NCI-H2227 treated with DMSO at 0.1 percent for 48 hours (cell line): ENCODE results near the gene LRRN2.
A peak's percentile ranks its signal among the peaks of the same experiment; 100 is the strongest.

ENCODE experiments used
- DNase-seq: peaks from one replicate; lab custom pipeline; 2025; lab: John Stamatoyannopoulos, UW

LRRN2 gene

DNA sequence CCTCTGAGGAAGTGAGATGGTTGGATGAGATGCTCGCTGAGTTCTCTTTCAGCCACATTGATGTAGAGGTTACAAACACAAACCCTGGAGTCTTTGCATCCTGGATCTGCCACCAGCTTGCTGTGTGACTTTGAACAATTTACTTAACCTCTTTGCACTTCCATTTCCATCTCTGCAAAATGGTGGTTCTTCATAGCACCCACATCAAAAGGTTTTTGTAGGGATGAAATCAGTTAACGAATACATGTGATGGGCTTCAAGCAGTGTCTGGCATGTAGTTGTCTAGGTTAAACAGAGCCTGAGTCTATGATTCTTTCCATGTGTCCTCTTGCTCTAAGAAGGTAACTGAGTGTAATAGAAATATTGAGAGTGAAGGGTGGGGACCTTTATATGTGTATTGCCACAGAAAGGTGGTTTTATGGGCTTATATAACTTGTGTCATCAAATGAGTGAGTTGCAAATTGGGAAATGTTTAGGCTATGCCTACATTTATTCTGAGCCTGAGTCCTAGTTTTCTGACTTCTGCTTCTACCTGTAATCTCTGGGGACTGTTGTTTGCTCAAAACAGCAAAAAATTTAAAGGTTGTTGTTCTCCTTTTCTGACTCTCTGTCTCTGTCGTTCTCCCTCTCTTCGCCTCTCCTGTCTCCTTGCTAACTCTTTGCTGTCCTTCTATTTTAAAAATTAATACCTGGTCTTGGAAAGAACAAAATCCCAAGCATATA is 27.3 kb upstream of the LRRN2 start:
- DNase-seq, result no peak

- peak; percentile 66 for DNase-seq
Observed at GRCh38 chr1:204711947-204712701, 26.6 kb upstream of the LRRN2 start.

GRCh38 chr1:204711103-204711946 is 25.8 kb upstream of the LRRN2 start:
- DNase-seq, result no peak

DNA sequence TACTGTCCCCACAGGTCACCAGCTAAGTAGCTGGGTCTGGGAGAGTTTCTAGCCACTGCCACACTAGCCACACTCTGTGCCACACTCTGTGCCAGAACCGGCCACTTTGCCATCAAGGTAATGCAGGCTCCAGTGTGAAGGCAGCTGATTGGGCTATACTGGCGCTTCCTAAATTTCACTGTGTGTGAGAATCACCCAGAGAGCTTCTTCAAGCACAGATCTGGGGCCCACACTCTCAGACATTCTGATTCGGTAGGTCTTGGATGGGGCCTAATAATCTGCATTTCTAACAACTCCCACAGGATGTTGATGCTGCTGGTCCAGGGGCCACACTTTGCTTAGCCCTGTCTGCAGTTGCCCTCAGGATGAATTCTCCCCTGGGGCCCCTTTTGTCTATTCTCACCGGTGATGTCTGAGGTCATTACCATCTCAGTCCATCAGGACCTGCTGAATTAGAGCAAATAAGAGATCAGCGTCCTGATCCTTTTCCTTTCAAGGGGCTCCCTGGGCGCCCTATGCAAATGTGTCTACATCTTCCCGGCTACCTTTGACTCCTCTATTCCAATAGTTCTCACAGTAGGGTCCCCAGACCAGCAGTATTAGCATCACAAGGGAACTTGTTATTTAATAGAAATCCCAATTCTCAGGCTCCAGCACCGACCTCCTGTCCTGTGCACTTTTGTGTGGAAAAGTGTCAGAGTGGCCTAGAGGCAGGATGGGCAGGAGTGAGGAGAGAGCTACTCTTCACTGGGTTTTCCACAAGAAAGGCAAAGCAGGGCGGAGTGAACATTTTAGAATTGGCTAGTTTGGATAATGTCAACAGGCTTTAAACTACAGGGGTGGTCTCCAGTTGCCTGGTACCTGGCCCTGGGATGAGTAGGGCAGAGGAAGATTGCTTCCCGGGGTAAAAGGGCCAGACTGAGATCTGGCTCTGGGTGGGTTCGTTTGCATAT is 24.7 kb upstream of the LRRN2 start:
- DNase-seq, result no peak

GRCh38 chr1:204709021-204709420 is 23.5 kb upstream of the LRRN2 start:
- DNase-seq, result no peak

GRCh38 chr1:204706838-204707509 is 21.4 kb upstream of the LRRN2 start:
- peak; percentile 66 for DNase-seq

DNA sequence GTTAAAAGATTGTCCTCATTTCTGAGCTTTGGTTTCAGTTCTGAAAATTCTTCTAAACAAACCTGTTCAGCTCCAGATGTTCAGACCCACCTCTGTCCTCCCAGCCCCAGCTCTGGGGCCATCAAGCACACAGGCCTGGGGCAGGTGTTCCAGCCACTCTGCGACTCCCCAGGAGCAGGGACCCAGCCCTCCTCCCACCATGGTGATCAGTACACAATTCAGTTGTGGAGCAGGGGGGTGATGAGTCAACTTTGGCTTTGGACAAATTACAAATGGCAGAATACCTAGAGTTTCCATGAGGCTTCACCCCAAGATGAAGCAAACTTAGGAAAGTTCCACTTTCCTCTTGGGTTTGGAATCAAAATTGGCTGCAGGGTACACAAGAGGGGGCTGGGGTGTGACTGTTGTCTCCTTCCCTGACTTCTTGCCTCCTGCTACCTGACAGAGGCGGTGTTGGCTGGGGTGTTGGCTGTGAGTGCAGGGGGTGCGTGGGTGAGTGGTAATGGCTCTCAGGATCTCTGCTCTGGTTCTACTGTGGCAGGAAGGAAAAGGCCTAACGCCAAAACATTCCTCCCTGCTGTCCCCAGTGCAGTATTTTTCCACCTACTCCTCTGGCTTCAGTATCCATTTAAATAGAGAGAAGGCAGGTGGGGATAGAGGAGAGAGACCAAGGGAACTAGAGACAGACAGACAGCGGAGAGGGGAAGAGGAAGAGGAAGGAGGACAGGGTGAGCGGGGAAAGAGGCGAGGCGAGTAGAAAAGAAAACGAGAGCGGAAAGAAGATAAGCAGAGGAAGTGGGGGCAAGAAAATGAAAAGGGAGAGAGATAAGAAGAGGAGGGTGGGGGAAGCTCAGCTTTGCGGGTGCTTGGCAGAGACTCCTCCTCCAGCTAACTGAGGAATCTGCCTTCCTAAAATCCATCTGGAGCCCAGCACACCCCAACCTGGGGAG is 20.6 kb upstream of the LRRN2 start:
- no peak for DNase-seq

- no peak for DNase-seq
Observed at GRCh38 chr1:204705493-204705811, 19.9 kb upstream of the LRRN2 start.

DNA sequence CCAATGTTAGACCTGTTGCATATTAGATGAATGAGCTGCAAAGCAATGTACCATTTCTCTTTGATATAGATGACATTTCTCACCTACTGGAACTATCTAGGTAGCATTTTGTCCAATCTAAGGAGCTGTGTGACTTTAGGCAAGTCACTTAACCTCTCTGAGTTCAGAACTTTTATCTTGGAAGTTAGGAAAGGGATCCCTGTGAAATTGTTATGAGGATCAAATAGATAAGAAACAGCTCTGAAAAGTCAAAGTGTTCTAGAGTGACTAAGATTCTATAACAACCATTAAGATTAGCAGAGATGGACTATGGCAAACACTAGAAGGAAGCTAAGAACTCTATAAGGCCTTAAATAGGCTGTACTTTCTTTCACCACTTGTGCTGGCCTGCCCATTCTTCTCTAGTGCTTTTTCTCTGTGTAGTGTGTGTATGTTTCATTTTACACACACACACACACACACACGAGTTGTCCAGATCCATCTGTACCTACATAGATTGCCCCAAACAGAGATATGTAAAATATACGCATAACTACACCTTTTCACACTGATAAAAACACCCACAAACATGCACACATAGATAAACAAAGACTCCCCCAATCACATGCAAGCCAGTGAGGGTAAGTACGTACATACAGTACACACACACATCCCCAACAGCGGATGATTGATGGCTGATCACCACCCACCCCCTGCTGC is 19.4 kb upstream of the LRRN2 start:
- no peak for DNase-seq

DNA sequence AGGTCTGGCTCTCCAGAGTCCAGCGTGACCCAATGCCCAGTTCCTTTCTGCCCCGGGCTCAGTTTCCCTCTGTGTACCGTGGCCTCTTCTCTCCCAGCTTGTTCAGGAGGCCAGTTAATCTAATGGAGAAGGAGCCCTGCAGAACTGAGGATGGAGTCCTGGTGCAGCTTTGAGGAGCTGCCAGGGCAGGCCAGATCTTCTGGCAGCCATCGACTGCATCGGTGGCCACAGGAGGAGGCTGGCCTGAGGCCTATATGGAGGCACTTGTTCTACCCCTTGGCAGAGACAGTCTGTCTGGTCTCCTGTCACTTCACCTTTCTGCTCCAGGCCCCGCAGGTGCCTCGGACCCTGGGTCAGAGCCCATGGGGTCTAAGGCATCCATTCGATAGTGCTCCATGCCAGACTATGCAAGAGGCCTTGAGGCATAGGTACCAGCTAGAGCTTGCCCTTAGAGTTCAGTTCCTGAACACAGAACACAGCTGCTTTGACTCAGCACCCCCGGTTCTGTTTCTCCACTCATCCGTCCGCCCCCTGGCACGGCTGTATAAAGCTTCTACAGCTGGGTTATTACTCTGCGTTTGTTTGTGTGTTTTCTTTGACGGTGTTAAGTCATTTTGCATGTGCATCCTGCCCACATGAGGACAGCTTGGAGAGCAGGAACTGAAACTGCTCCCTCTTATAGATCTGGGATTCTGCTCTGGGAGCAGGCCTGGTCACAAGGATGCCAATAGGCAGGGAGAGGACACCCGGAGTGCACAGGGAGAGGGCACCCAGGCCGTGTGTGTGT is 18.5 kb upstream of the LRRN2 start:
- no peak for DNase-seq

GRCh38 chr1:204703268-204703664 is 17.7 kb upstream of the LRRN2 start:
- no peak for DNase-seq

GRCh38 chr1:204702552-204703267 is 17.2 kb upstream of the LRRN2 start:
- DNase-seq, result no peak

GRCh38 chr1:204701229-204701628 is 15.7 kb upstream of the LRRN2 start:
- no peak for DNase-seq

GRCh38 chr1:204697893-204698292 is 12.4 kb upstream of the LRRN2 start:
- no peak for DNase-seq

GRCh38 chr1:204696606-204697005 is 11.1 kb upstream of the LRRN2 start:
- no peak for DNase-seq

DNA sequence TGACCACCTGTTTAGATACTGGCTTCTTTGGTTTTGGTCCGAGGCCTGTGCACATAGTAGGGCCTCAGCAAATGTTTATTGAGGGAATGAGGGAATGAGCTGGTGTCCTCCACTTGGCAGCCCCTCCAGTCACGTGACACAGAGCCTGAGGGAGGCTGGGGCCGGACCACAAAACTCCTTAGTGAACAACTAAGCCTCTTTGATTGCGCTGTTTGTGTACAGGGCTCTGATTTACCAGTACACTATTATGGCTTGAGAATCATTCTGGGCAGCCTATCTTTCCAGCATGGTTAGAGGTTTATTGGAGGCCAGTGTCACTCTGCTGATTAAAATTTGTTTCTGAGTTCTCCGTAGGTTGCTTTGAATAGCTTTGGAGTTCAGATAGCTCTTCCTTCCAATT is 10.2 kb upstream of the LRRN2 start:
- DNase-seq, result no peak

DNA sequence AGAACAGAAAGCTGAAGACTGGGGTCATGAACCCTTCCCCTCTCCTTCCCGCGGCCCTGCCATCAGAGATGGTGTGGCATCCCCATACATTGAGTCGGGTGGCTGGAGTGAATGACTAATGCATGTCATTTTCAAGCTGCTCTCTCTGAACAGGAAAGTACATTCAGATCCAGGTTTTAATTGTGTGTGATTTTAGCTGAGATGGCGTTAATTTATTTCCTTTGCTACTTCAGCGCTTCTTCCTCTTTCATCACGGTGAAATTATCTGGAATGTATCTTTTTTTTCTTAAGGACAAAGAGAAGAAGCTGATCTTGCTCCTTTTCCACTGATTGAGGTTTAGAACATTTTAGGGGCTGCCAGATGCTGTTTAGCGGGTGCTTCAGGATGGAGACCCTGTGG is 8.6 kb upstream of the LRRN2 start:
- no peak for DNase-seq

GRCh38 chr1:204692841-204693356 is 7.4 kb upstream of the LRRN2 start:
- DNase-seq, result no peak
